Measurements from ENCODE around the gene HSPB2. TPM values are rescaled to one million over a fixed set of nuclear protein-coding genes. Genes with fewer than 3 reads are reported as not detected.

Gene HSPB2
- total and polyA plus RNA-seq, 12 donors = 18.9 to 136 (median 32.6) TPM

- intact Hi-C loops (cut with DNase I) = loop anchor here in 1 of 10 donors (5.0 kb wide), 1 partner anchor 33 kb away; no protein-coding TSS in a partner anchor
These were observed 31.6 kb downstream of the HSPB2 start for GRCh38 chr11:111944139-111944538.

GRCh38 chr11:111944651-111945051 lies 32.1 kb downstream of the HSPB2 start:
- no peak for DNase-seq
- no peak overlapping the region for H3K4me3 ChIP-seq
- H3K27ac ChIP-seq = peak overlapping the region in 5 of 10 donors; percentile 6 to 71 (median 29)
- 59 to 66% methylated on average over 5 of the region's 5 CpGs for WGBS, 2 donors
- peaks cover 0 to 58% (median 17%) of the 10 kb centered on the region in 9 donors for H3K4me1 ChIP-seq
- no peaks in the 10 kb centered on the region for H3K9me3 ChIP-seq
- H3K36me3 ChIP-seq = no peaks in the 10 kb centered on the region
- intact Hi-C loops (cut with DNase I) = loop anchor here in 1 of 10 donors (5.0 kb wide), 1 partner anchor 33 kb away; no protein-coding TSS in a partner anchor
- TF ChIP-seq CTCF (IDR thresholded peaks at IDR 0.05) = no peak
- ATAC-seq = peak in 2 of 8 donors; percentile 13 to 21
- H3K27me3 ChIP-seq = no peaks in the 10 kb centered on the region

More at GRCh38 chr11:111944139-111944538, 31.6 kb downstream of the HSPB2 start:
- Histone ChIP-seq H3K27me3 (no peaks in the 10 kb centered on the region), H3K9me3 (no peaks in the 10 kb centered on the region), H3K4me1 (peaks cover 0 to 58% (median 22%) of the 10 kb centered on the region in 9 donors), H3K4me3 (no peak overlapping the region), H3K36me3 (no peaks in the 10 kb centered on the region), H3K27ac (peak overlapping the region in 5 of 10 donors; percentile 6 to 71 (median 29))
- TF ChIP-seq CTCF (IDR thresholded peaks at IDR 0.05) = no peak
- ATAC-seq (no peak), DNase-seq (no peak)
- 62 to 63% methylated on average over 3 of the region's 3 CpGs for WGBS, 2 donors

- Histone ChIP-seq H3K27ac (peak overlapping the region in 1 of 10 donors; percentile 71), H3K4me3 (no peak overlapping the region), H3K4me1 (peaks cover 0 to 57% (median 15%) of the 10 kb centered on the region in 9 donors), H3K36me3 (no peaks in the 10 kb centered on the region), H3K9me3 (no peaks in the 10 kb centered on the region), H3K27me3 (no peaks in the 10 kb centered on the region)
- no peak for TF ChIP-seq CTCF (IDR thresholded peaks at IDR 0.05)
- ATAC-seq (no peak), DNase-seq (no peak)
- 47 to 68% methylated on average over 1 of the region's 1 CpG for WGBS, 2 donors
- intact Hi-C loops (cut with DNase I) = no loop called here
These were observed 32.7 kb downstream of the HSPB2 start for GRCh38 chr11:111945198-111945597.

- Histone ChIP-seq H3K9me3 (no peaks in the 10 kb centered on the region), H3K4me1 (peaks cover 0 to 45% (median 14%) of the 10 kb centered on the region in 9 donors), H3K36me3 (no peaks in the 10 kb centered on the region), H3K27ac (peak overlapping the region in 1 of 10 donors; percentile 17), H3K27me3 (no peaks in the 10 kb centered on the region), H3K4me3 (no peak overlapping the region)
- TF ChIP-seq CTCF (IDR thresholded peaks at IDR 0.05) = no peak
- DNase-seq = no peak
- no peak for ATAC-seq
- WGBS, 2 donors = 52 to 59% methylated on average over 3 of the region's 3 CpGs
- intact Hi-C loops (cut with DNase I) = no loop called here
These were observed 34.0 kb downstream of the HSPB2 start for GRCh38 chr11:111946499-111946898.

Measured in heart right ventricle (tissue), 16 donors.